ENCODE data around the gene ZBTB34. TPM values are rescaled to one million over a fixed set of nuclear protein-coding genes. Genes with fewer than 3 reads are reported as not detected.
A peak's percentile ranks its signal among the peaks of the same experiment; 100 is the strongest.
"Not testable (repeated sequence)": the region's sequence is repeated elsewhere in the genome, so short reads cannot be mapped to it uniquely, and the experiment has no call there.

Gene ZBTB34
- 5.5 TPM for total RNA-seq
- long read RNA-seq, full-length matches to known transcripts = 8 of 8 reads
- long read RNA-seq, partial matches to known transcripts = 0 of 8 reads
- long read RNA-seq, other reads (novel, unspliced or antisense) = 0 of 8 reads

GRCh38 chr9:126860077-126860756, at the start of gene ZBTB34:
ZBTB34 (plus strand) TSS chr9:126860639; CDS start chr9:126879400, 18,761 bp downstream.
- intact Hi-C loops (cut with DNase I) = no loop called here
- DNase-seq (peak; percentile 80), ATAC-seq (ENCODE audit: poor library complexity) (peak; percentile 89)

GRCh38 chr9:126813072-126813471, 47.4 kb upstream of the ZBTB34 start:
- ATAC-seq (ENCODE audit: poor library complexity) = peak; percentile 36
- intact Hi-C loops (cut with DNase I) = no loop called here
- DNase-seq = no peak

- intact Hi-C loops (cut with DNase I) = no loop called here
- DNase-seq (no peak), ATAC-seq (ENCODE audit: poor library complexity) (no peak)
Observed at GRCh38 chr9:126814091-126814490, 46.3 kb upstream of the ZBTB34 start.

- intact Hi-C loops (cut with DNase I); ATAC-seq (ENCODE audit: poor library complexity); DNase-seq: not testable (repeated sequence)
Observed at GRCh38 chr9:126817615-126818014, 42.8 kb upstream of the ZBTB34 start.

GRCh38 chr9:126818482-126818881, 42.0 kb upstream of the ZBTB34 start:
- ATAC-seq (ENCODE audit: poor library complexity) (no peak), DNase-seq (no peak)
- intact Hi-C loops (cut with DNase I) = no loop called here

GRCh38 chr9:126819482-126819881, 41.0 kb upstream of the ZBTB34 start:
- intact Hi-C loops (cut with DNase I) = no loop called here
- ATAC-seq (ENCODE audit: poor library complexity) (no peak), DNase-seq (no peak)

- DNase-seq = no peak
- intact Hi-C loops (cut with DNase I) = no loop called here
- ATAC-seq (ENCODE audit: poor library complexity) = peak; percentile 68
Observed at GRCh38 chr9:126822278-126822677, 38.2 kb upstream of the ZBTB34 start.

- intact Hi-C loops (cut with DNase I) = no loop called here
- DNase-seq (no peak), ATAC-seq (ENCODE audit: poor library complexity) (no peak)
Observed at GRCh38 chr9:126822873-126823272, 37.6 kb upstream of the ZBTB34 start.

GRCh38 chr9:126824052-126824451, 36.4 kb upstream of the ZBTB34 start:
- ATAC-seq (ENCODE audit: poor library complexity); intact Hi-C loops (cut with DNase I); DNase-seq: not testable (repeated sequence)

- DNase-seq (no peak), ATAC-seq (ENCODE audit: poor library complexity) (no peak)
- intact Hi-C loops (cut with DNase I) = no loop called here
Observed at GRCh38 chr9:126827227-126827626, 33.2 kb upstream of the ZBTB34 start.

GRCh38 chr9:126829035-126829434, 31.4 kb upstream of the ZBTB34 start:
- DNase-seq = no peak
- ATAC-seq (ENCODE audit: poor library complexity) = no peak
- intact Hi-C loops (cut with DNase I) = no loop called here

GRCh38 chr9:126830827-126831226, 29.6 kb upstream of the ZBTB34 start:
- no peak for ATAC-seq (ENCODE audit: poor library complexity)
- DNase-seq = no peak

GRCh38 chr9:126832440-126832839, 28.0 kb upstream of the ZBTB34 start:
- no peak for ATAC-seq (ENCODE audit: poor library complexity)
- intact Hi-C loops (cut with DNase I) = no loop called here
- DNase-seq = no peak

More at GRCh38 chr9:126830827-126831226, 29.6 kb upstream of the ZBTB34 start:
- intact Hi-C loops (cut with DNase I) = no loop called here

GRCh38 chr9:126833020-126833419, 27.4 kb upstream of the ZBTB34 start:
- no peak for DNase-seq
- ATAC-seq (ENCODE audit: poor library complexity) = no peak
- intact Hi-C loops (cut with DNase I) = no loop called here

GRCh38 chr9:126833710-126834345, 26.6 kb upstream of the ZBTB34 start:
- peak; percentile 69 for ATAC-seq (ENCODE audit: poor library complexity)
- intact Hi-C loops (cut with DNase I) = no loop called here
- DNase-seq = no peak

- intact Hi-C loops (cut with DNase I) = no loop called here
Observed at GRCh38 chr9:126834672-126835071, 25.8 kb upstream of the ZBTB34 start.

GRCh38 chr9:126836216-126836615, 24.2 kb upstream of the ZBTB34 start:
- intact Hi-C loops (cut with DNase I) = no loop called here
- no peak for DNase-seq
- no peak for ATAC-seq (ENCODE audit: poor library complexity)

More at GRCh38 chr9:126834672-126835071, 25.8 kb upstream of the ZBTB34 start:
- DNase-seq (no peak), ATAC-seq (ENCODE audit: poor library complexity) (no peak)

- no peak for DNase-seq
- intact Hi-C loops (cut with DNase I) = no loop called here
- ATAC-seq (ENCODE audit: poor library complexity) = no peak
Observed at GRCh38 chr9:126838055-126838811, 22.2 kb upstream of the ZBTB34 start.

- intact Hi-C loops (cut with DNase I) = no loop called here
- no peak for ATAC-seq (ENCODE audit: poor library complexity)
- DNase-seq = no peak
Observed at GRCh38 chr9:126838895-126839294, 21.5 kb upstream of the ZBTB34 start.
